ENCODE measurements around the gene COG4. TPM values are rescaled to one million over a fixed set of nuclear protein-coding genes. Genes with fewer than 3 reads are reported as not detected.
"Not testable (repeated sequence)": the region's sequence is repeated elsewhere in the genome, so short reads cannot be mapped to it uniquely, and the experiment has no call there.

Gene COG4
- total RNA-seq, 6 experiments from 2014 or later: 70.2 to 91.7 (median 80.2) TPM

- Mint-ChIP-seq H3K4me3 (no peak overlapping the region), H3K4me1 (ENCODE audit: low read depth) (peaks cover 19% of the 10 kb centered on the region), H3K27me3 (ENCODE audit: insufficient read depth) (no peaks in the 10 kb centered on the region), H3K36me3 (ENCODE audit: low read depth) (peaks cover 51% of the 10 kb centered on the region), H3K9me3 (no peaks in the 10 kb centered on the region), H3K27ac (no peak overlapping the region)
- DNase-seq: no peak
- no peak for TF ChIP-seq CTCF (IDR thresholded peaks at IDR 0.05)
These were observed 21.2 kb upstream of the COG4 start for GRCh38 chr16:70544548-70544947.

DNA sequence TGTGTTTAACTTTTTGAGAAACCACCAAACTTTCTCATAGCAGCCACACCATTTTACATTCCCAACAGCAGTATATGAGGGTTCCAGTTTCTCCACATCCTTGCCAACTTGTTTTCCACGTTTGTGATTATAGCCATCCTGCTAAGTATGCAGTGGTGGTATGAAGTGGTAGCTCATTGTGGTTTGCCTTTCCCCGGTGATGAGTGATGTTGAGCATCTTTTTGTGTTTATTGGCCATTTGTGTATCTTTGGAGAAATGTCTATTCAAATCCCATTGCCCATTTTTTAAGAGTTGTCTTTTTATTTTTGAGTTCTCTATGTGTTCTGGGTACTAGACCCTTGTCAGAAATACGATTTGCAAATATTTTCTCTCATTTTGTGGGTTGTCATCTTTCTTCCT is 17.6 kb upstream of the COG4 start:
- H3K4me3 Mint-ChIP-seq: no peak overlapping the region
- no peak for TF ChIP-seq CTCF (IDR thresholded peaks at IDR 0.05)

GRCh38 chr16:70534971-70535370 is 11.6 kb upstream of the COG4 start:
- H3K36me3 Mint-ChIP-seq (ENCODE audit: low read depth): peaks cover 51% of the 10 kb centered on the region
- H3K9me3 Mint-ChIP-seq: no peaks in the 10 kb centered on the region

More for the DNA sequence above, 17.6 kb upstream of the COG4 start:
- peaks cover 10% of the 10 kb centered on the region; the same call in 1 of the 2 replicates for H3K4me1 Mint-ChIP-seq (ENCODE audit: low read depth)
- peak overlapping the region; percentile 3; the same call in 1 of the 2 replicates for H3K27ac Mint-ChIP-seq
- H3K9me3 Mint-ChIP-seq: no peaks in the 10 kb centered on the region
- peaks cover 56% of the 10 kb centered on the region for H3K36me3 Mint-ChIP-seq (ENCODE audit: low read depth)
- no peak for DNase-seq
- H3K27me3 Mint-ChIP-seq (ENCODE audit: insufficient read depth): no peaks in the 10 kb centered on the region

DNA sequence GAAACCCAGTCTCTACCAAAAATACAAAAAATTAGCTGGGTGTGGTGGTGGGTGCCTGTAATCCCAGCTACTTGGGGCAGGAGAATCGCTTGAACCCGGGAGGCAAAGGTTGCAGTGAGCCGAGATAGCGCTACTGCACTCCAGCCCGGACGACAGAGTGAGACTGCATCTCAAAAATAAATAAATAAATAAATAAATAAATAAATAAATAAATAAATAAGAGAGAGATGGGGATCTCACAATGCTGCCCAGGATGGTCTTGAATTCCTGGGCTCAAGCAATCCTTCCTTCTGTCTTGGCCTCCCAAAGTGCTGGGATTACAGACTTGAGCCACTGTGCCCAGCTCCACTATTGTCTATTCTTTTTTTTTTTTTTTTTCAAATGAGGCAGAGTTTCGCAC is 6.6 kb upstream of the COG4 start:
- H3K9me3 Mint-ChIP-seq; H3K27me3 Mint-ChIP-seq (ENCODE audit: insufficient read depth); DNase-seq; H3K27ac Mint-ChIP-seq; H3K4me3 Mint-ChIP-seq: not testable (repeated sequence)
- Mint-ChIP-seq H3K4me1 (ENCODE audit: low read depth) (peaks cover 42% of the 10 kb centered on the region), H3K36me3 (ENCODE audit: low read depth) (peaks cover 54% of the 10 kb centered on the region)

More at GRCh38 chr16:70534971-70535370, 11.6 kb upstream of the COG4 start:
- Mint-ChIP-seq H3K4me1 (ENCODE audit: low read depth) (no peaks in the 10 kb centered on the region), H3K4me3 (no peak overlapping the region), H3K27ac (peak overlapping the region; percentile 29; the same call in 1 of the 2 replicates), H3K27me3 (ENCODE audit: insufficient read depth) (no peaks in the 10 kb centered on the region)
- DNase-seq: no peak
- TF ChIP-seq CTCF (IDR thresholded peaks at IDR 0.05): no peak

DNA sequence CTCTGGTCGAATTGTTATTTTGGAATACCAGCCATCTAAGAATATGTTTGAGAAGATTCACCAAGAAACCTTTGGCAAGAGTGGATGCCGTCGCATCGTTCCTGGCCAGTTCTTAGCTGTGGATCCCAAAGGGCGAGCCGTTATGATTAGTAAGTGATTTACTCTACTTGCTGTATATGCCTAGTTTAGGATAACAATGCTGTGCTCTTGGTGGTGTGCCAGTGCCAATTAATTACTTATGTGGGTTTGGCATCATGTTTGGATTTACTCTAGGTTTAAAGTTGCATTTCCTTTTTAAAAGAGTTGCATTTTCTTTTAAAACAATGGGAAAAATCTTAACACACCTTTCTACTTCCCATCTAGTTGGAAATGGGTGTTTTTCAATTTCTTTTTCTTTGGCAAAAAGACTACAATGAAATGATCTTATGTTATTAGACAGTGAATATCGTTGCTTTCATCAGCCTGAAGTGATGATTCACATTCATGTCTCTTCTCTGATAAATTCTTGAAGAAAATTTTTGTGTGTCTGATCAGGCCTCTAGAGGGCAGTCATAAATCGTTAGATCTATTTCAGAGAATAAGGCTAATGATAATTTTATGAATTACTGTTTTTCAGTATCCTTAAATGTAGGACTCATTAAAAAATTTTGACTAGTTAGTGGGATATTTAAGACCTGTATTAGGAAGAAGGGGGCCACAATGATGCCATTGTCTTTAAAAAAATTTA is 5.9 kb upstream of the COG4 start:
- peaks cover 42% of the 10 kb centered on the region for H3K4me1 Mint-ChIP-seq (ENCODE audit: low read depth)
- H3K36me3 Mint-ChIP-seq (ENCODE audit: low read depth): peaks cover 55% of the 10 kb centered on the region
- TF ChIP-seq CTCF (IDR thresholded peaks at IDR 0.05): peak; percentile 83
- peak; percentile 70 for DNase-seq
- peak overlapping the region; percentile 43 for H3K4me3 Mint-ChIP-seq
- no peaks in the 10 kb centered on the region for H3K9me3 Mint-ChIP-seq
- no peaks in the 10 kb centered on the region; the same call in 1 of the 2 replicates for H3K27me3 Mint-ChIP-seq (ENCODE audit: insufficient read depth)
- H3K27ac Mint-ChIP-seq: peak overlapping the region; percentile 69

GRCh38 chr16:70527315-70527996 is 4.1 kb upstream of the COG4 start:
- Mint-ChIP-seq H3K4me3 (peak overlapping the region; percentile 96), H3K36me3 (ENCODE audit: low read depth) (peaks cover 45% of the 10 kb centered on the region), H3K4me1 (ENCODE audit: low read depth) (peaks cover 45% of the 10 kb centered on the region), H3K9me3 (no peaks in the 10 kb centered on the region), H3K27me3 (ENCODE audit: insufficient read depth) (peaks cover 8% of the 10 kb centered on the region), H3K27ac (peak overlapping the region; percentile 51)
- DNase-seq: no peak
- no peak for TF ChIP-seq CTCF (IDR thresholded peaks at IDR 0.05)
